Measurements from ENCODE around the gene RHOJ. TPM values are rescaled to one million over a fixed set of nuclear protein-coding genes. Genes with fewer than 3 reads are reported as not detected.

Gene RHOJ
- total and polyA plus RNA-seq, 9 of the 15 experiments (the other 6 are each of a cell fraction or from before 2014, with no cell fraction given) = not detected

DNA sequence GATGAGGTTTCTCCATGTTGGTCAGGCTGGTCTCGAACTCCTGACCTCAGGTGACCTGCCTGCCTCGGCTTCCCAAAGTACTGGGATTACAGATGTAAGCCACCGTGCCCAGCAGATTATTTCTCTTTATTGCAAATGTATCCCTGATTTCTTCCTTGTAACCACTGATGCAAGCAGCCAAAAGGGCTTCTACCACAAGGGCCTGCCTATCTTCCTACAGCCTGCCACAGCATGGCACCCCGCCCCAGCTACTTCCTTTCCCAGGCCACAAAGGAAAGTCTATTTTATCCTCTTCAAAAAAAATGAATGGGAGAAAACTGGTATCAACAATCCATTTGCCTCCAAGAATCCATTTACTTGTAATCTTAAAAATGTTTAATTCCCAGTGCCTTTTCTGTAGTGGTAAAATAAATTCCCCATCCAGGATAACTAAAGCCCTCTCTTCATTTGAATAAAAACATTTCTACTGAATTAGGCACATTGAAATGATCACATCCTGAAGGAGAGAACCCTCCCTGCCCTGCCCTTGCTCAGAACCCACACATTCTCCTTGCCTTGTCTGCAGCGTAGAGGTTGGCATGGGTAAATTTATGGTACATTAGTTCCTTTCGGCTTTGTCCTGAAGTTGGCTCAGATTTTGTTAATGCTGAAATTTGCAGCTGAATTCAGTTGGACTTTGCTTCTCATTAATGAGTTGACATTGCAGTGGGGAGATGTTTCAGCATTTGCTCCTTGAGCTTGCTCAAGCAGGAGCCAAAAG is 95.3 kb downstream of the RHOJ start:
- Histone ChIP-seq H3K27ac (ENCODE audit: extremely low read depth, low read depth, low read length) (no peak overlapping the region), H3K9me1 (ENCODE audit: control insufficient read depth, insufficient read depth, low read length) (no peaks in the 10 kb centered on the region), H3K4me1 (replicated peaks in 1 of 2; ENCODE audit: control insufficient read depth in 2 of 2, insufficient read depth in 2 of 2, low read length in 2 of 2) (no peaks in the 10 kb centered on the region), H4K20me1 (replicated peaks; ENCODE audit: control insufficient read depth, insufficient read depth, low read length) (no peaks in the 10 kb centered on the region), H3K4me2 (ENCODE audit: insufficient read depth, low read length) (no peak overlapping the region), H2AFZ (ENCODE audit: low read depth, low read length) (no peak overlapping the region), H3K36me3 (ENCODE audit: control insufficient read depth, insufficient read depth, low read length) (no peaks in the 10 kb centered on the region), H3K79me2 (ENCODE audit: control insufficient read depth, insufficient read depth, low read length) (no peaks in the 10 kb centered on the region), H3K9me3 (replicated peaks; ENCODE audit: control insufficient read depth, insufficient read depth, low read depth, low read length) (no peaks in the 10 kb centered on the region), H3K4me3 (no peak overlapping the region), H3K27me3 (ENCODE audit: control insufficient read depth in 2 of 2, insufficient read depth in 2 of 2, low read length in 2 of 2) (peaks cover 0 to 5% of the 10 kb centered on the region in 2 experiments; a peak in 2 of 5 replicates), H3K9ac (ENCODE audit: insufficient read depth in 1 of 2, low read depth in 2 of 2, low read length in 2 of 2) (no peak overlapping the region)
- WGBS (ENCODE audit: insufficient coverage, low coverage, missing lambda C conversion rate) = 2% methylated on average over 6 of the region's 6 CpGs
- no peak for FAIRE-seq
- intact Hi-C loops (cut with micrococcal nuclease) (no loop called here), in situ Hi-C loops (cut with MboI) (loop anchor here (25.0 kb wide), 1 partner anchor 1412 kb away; no protein-coding TSS in a partner anchor)
- no TSS peak for BruUV-seq (replicated peaks)
- ATAC-seq = no peak
- ChIA-PET POLR2A (no interaction called here), CTCF (ENCODE audit: low intra/inter-chr PET ratio) (no interaction called here)
- DNase-seq (ENCODE audit: extremely low read depth in 1 of 4, low spot score in 3 of 4) = no peak
- TF ChIP-seq, protein P1, sequence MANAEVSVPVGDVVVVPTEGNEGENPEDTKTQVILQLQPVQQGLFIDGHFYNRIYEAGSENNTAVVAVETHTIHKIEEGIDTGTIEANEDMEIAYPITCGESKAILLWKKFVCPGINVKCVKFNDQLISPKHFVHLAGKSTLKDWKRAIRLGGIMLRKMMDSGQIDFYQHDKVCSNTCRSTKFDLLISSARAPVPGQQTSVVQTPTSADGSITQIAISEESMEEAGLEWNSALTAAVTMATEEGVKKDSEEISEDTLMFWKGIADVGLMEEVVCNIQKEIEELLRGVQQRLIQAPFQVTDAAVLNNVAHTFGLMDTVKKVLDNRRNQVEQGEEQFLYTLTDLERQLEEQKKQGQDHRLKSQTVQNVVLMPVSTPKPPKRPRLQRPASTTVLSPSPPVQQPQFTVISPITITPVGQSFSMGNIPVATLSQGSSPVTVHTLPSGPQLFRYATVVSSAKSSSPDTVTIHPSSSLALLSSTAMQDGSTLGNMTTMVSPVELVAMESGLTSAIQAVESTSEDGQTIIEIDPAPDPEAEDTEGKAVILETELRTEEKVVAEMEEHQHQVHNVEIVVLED (CRISPR knock-in tag; IDR thresholded peaks at IDR 0.05) = no peak
- TF ChIP-seq STAT5B (CRISPR knock-in tag; IDR thresholded peaks at IDR 0.05) = no peak
- TF ChIP-seq ZNF224 (CRISPR knock-in tag; IDR thresholded peaks at IDR 0.05) = no peak
- TF ChIP-seq, protein P2, sequence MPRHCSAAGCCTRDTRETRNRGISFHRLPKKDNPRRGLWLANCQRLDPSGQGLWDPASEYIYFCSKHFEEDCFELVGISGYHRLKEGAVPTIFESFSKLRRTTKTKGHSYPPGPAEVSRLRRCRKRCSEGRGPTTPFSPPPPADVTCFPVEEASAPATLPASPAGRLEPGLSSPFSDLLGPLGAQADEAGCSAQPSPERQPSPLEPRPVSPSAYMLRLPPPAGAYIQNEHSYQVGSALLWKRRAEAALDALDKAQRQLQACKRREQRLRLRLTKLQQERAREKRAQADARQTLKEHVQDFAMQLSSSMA (CRISPR knock-in tag; IDR thresholded peaks at IDR 0.05) = no peak
- TF ChIP-seq ZNF778 (CRISPR knock-in tag; IDR thresholded peaks at IDR 0.05) = no peak
- no peak for TF ChIP-seq HNRNPUL1 (IDR thresholded peaks at IDR 0.05; ENCODE audit: low read length)
- TF ChIP-seq, protein P3, sequence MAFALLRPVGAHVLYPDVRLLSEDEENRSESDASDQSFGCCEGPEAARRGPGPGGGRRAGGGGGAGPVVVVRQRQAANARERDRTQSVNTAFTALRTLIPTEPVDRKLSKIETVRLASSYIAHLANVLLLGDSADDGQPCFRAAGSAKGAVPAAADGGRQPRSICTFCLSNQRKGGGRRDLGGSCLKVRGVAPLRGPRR (CRISPR knock-in tag; IDR thresholded peaks at IDR 0.05) = no peak
- TF ChIP-seq CXXC5 (CRISPR knock-in tag; IDR thresholded peaks at IDR 0.05) = no peak
- TF ChIP-seq, protein P4, sequence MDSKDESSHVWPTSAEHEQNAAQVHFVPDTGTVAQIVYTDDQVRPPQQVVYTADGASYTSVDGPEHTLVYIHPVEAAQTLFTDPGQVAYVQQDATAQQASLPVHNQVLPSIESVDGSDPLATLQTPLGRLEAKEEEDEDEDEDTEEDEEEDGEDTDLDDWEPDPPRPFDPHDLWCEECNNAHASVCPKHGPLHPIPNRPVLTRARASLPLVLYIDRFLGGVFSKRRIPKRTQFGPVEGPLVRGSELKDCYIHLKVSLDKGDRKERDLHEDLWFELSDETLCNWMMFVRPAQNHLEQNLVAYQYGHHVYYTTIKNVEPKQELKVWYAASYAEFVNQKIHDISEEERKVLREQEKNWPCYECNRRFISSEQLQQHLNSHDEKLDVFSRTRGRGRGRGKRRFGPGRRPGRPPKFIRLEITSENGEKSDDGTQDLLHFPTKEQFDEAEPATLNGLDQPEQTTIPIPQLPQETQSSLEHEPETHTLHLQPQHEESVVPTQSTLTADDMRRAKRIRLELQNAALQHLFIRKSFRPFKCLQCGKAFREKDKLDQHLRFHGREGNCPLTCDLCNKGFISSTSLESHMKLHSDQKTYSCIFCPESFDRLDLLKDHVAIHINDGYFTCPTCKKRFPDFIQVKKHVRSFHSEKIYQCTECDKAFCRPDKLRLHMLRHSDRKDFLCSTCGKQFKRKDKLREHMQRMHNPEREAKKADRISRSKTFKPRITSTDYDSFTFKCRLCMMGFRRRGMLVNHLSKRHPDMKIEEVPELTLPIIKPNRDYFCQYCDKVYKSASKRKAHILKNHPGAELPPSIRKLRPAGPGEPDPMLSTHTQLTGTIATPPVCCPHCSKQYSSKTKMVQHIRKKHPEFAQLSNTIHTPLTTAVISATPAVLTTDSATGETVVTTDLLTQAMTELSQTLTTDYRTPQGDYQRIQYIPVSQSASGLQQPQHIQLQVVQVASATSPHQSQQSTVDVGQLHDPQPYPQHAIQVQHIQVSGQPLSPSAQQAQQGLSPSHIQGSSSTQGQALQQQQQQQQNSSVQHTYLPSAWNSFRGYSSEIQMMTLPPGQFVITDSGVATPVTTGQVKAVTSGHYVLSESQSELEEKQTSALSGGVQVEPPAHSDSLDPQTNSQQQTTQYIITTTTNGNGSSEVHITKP (IDR thresholded peaks at IDR 0.05; ENCODE audit: partially characterized antibody) = no peak
- no peak for TF ChIP-seq KLF13 (tag; IDR thresholded peaks at IDR 0.05; ENCODE audit: borderline replicate concordance, low read depth)
- TF ChIP-seq NCOR1 (IDR thresholded peaks at IDR 0.05) = no peak
- no peak for TF ChIP-seq TAF15 (IDR thresholded peaks at IDR 0.05; ENCODE audit: low read depth, low read length)
- TF ChIP-seq TSC22D4 (tag; IDR thresholded peaks at IDR 0.05) = no peak
- TF ChIP-seq CREB1 (IDR thresholded peaks at IDR 0.05) = no peak
- TF ChIP-seq CREB1 (CRISPR knock-in tag; IDR thresholded peaks at IDR 0.05) = no peak
- no peak for TF ChIP-seq ATF1 (CRISPR knock-in tag; IDR thresholded peaks at IDR 0.05)
- no peak for TF ChIP-seq ATF1 (tag; IDR thresholded peaks at IDR 0.05)
- TF ChIP-seq SIN3B (IDR thresholded peaks at IDR 0.05; ENCODE audit: low read depth) = no peak
